ENCODE data around the gene ICE1.

The ICE1 gene

DNA sequence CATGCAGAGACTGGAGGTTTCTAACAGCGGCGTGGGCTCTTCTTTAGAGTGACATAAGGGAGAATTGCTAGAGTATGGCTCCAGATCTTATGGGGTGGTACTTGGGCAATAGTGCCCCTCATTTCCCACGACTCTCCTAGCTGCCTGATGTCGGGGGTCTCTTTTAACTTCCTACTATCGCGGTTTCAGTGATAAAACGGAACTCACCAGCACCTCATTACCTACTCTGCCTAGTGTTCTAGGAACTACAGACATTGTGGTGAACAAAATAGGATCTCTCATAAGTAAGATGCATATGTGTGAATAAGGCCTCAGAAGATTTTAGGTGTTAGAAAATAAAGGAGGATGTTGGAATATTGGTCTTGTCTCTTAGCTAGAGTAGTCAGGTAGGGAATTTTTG is 1.1 kb downstream of the ICE1 start:
- Histone ChIP-seq H3K4me2 (ENCODE audit: low read depth, low read length) (peak overlapping the region; percentile 84), H3K9me3 (replicated peaks; ENCODE audit: insufficient read depth, low read length) (no peaks in the 10 kb centered on the region), H3K4me1 (ENCODE audit: low read length) (peaks cover 30% of the 10 kb centered on the region), H4K20me1 (ENCODE audit: insufficient read depth, low read length) (no peaks in the 10 kb centered on the region), H3F3A (ENCODE audit: insufficient read depth, low read length) (peaks cover 21% of the 10 kb centered on the region), H3K4me3 (ENCODE audit: low read length) (peak overlapping the region; percentile 93), H3K9me2 (replicated peaks; ENCODE audit: insufficient read depth, low read length) (no peaks in the 10 kb centered on the region), H3K9ac (ENCODE audit: low read length) (peak overlapping the region; percentile 80; the same call in 1 of the 2 replicates), H3K79me2 (ENCODE audit: low read length) (peaks cover 59% of the 10 kb centered on the region), H2AFZ (ENCODE audit: low read length) (no peak overlapping the region), H3K27ac (ENCODE audit: low read length) (no peak overlapping the region), H3K36me3 (replicated peaks; ENCODE audit: insufficient read depth, low read length) (no peaks in the 10 kb centered on the region), H3K27me3 (replicated peaks; ENCODE audit: insufficient read depth, low read length) (no peaks in the 10 kb centered on the region)
- no peak for DNase-seq
- no peak for TF ChIP-seq CTCF (IDR thresholded peaks at IDR 0.05; ENCODE audit: low read length)
- TF ChIP-seq EZH2 (optimal IDR thresholded peaks at IDR 0.05; ENCODE audit: low read depth, low read length): no peak
- no peak for TF ChIP-seq EZH2phosphoT487 (IDR thresholded peaks at IDR 0.05; ENCODE audit: low read length)

GRCh38 chr5:5424736-5425135 is 2.3 kb downstream of the ICE1 start:
- H4K20me1 ChIP-seq (ENCODE audit: insufficient read depth, low read length): no peaks in the 10 kb centered on the region
- H3K9me2 ChIP-seq (replicated peaks; ENCODE audit: insufficient read depth, low read length): no peaks in the 10 kb centered on the region
- H3K27me3 ChIP-seq (replicated peaks; ENCODE audit: insufficient read depth, low read length): no peaks in the 10 kb centered on the region
- H3K4me1 ChIP-seq (ENCODE audit: low read length): peaks cover 26% of the 10 kb centered on the region
- no peak overlapping the region for H3K4me3 ChIP-seq (ENCODE audit: low read length)
- H3K79me2 ChIP-seq (ENCODE audit: low read length): peaks cover 71% of the 10 kb centered on the region
- no peak for DNase-seq
- H3K9me3 ChIP-seq (replicated peaks; ENCODE audit: insufficient read depth, low read length): no peaks in the 10 kb centered on the region
- H2AFZ ChIP-seq (ENCODE audit: low read length): no peak overlapping the region
- TF ChIP-seq EZH2 (optimal IDR thresholded peaks at IDR 0.05; ENCODE audit: low read depth, low read length): no peak
- TF ChIP-seq CTCF (IDR thresholded peaks at IDR 0.05; ENCODE audit: low read length): no peak
- TF ChIP-seq EZH2phosphoT487 (IDR thresholded peaks at IDR 0.05; ENCODE audit: low read length): no peak
- no peaks in the 10 kb centered on the region for H3K36me3 ChIP-seq (replicated peaks; ENCODE audit: insufficient read depth, low read length)
- no peak overlapping the region for H3K9ac ChIP-seq (ENCODE audit: low read length)
- H3K27ac ChIP-seq (ENCODE audit: low read length): no peak overlapping the region
- no peak overlapping the region for H3K4me2 ChIP-seq (ENCODE audit: low read depth, low read length)
- peaks cover 10% of the 10 kb centered on the region; the same call in 1 of the 2 replicates for H3F3A ChIP-seq (ENCODE audit: insufficient read depth, low read length)

- H3K27ac ChIP-seq (ENCODE audit: low read length): no peak overlapping the region
- no peaks in the 10 kb centered on the region for H3K9me2 ChIP-seq (replicated peaks; ENCODE audit: insufficient read depth, low read length)
- DNase-seq: no peak
- H2AFZ ChIP-seq (ENCODE audit: low read length): no peak overlapping the region
- H3K9me3 ChIP-seq (replicated peaks; ENCODE audit: insufficient read depth, low read length): no peaks in the 10 kb centered on the region
- peaks cover 100% of the 10 kb centered on the region for H3K79me2 ChIP-seq (ENCODE audit: low read length)
- no peak overlapping the region for H3K9ac ChIP-seq (ENCODE audit: low read length)
- no peaks in the 10 kb centered on the region for H3F3A ChIP-seq (ENCODE audit: insufficient read depth, low read length)
- no peaks in the 10 kb centered on the region for H3K27me3 ChIP-seq (replicated peaks; ENCODE audit: insufficient read depth, low read length)
- H3K4me2 ChIP-seq (ENCODE audit: low read depth, low read length): no peak overlapping the region
- H3K4me3 ChIP-seq (ENCODE audit: low read length): no peak overlapping the region
- TF ChIP-seq CTCF (IDR thresholded peaks at IDR 0.05; ENCODE audit: low read length) (no peak), EZH2phosphoT487 (IDR thresholded peaks at IDR 0.05; ENCODE audit: low read length) (no peak), EZH2 (optimal IDR thresholded peaks at IDR 0.05; ENCODE audit: low read depth, low read length) (no peak)
- H3K4me1 ChIP-seq (ENCODE audit: low read length): no peaks in the 10 kb centered on the region
- no peaks in the 10 kb centered on the region for H3K36me3 ChIP-seq (replicated peaks; ENCODE audit: insufficient read depth, low read length)
- H4K20me1 ChIP-seq (ENCODE audit: insufficient read depth, low read length): no peaks in the 10 kb centered on the region
Measured at GRCh38 chr5:5430136-5430535, 7.7 kb downstream of the ICE1 start.

All from MM.1S (cell line).